HG02870 (cell line): ENCODE data around the gene TMEM97.

Experiments used
- ATAC-seq: cut with Tn5 transposase; IDR thresholded peaks from one replicate; pipeline ENCODE4 v1.9.1; 2021; ENCODE audit warnings: mild to moderate bottlenecking, moderate library complexity; ENCODE audit not compliant: unreplicated experiment

Gene TMEM97

GRCh38 chr17:28363776-28364650, 45.0 kb downstream of the TMEM97 start:
- ATAC-seq: no peak

- ATAC-seq: no peak
Observed at GRCh38 chr17:28364665-28365363, 45.8 kb downstream of the TMEM97 start, which contains the start of gene SEBOX. TSS of gene SEBOX (minus strand) at chr17:28365199. CDS start at chr17:28365151, 48 bp downstream.

DNA sequence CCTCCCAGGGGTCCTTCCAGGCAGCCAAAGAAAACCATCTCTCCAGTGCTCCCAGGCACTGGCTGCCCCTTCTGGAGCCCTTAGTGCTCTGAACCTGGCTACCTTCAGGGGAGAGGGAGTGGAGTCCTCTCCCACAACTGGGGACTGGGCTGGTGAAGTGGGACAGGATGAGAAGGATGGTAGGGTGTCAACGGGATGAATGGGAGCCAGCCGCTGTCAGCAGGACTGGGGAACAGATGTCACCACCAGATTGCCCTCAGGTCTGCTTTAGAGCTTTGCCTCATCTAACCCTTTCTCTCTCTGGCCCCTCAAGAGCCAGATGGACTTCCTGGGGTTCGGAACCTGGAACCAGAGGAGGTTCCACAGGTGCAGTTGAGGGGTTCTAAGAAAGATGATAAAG, 46.5 kb downstream of the TMEM97 start:
- no peak for ATAC-seq

- ATAC-seq: no peak
Observed at GRCh38 chr17:28366605-28367004, 47.6 kb downstream of the TMEM97 start.

- ATAC-seq: no peak
Observed at GRCh38 chr17:28367641-28368305, 48.8 kb downstream of the TMEM97 start.

GRCh38 chr17:28368306-28368831, 49.4 kb downstream of the TMEM97 start:
- no peak for ATAC-seq

DNA sequence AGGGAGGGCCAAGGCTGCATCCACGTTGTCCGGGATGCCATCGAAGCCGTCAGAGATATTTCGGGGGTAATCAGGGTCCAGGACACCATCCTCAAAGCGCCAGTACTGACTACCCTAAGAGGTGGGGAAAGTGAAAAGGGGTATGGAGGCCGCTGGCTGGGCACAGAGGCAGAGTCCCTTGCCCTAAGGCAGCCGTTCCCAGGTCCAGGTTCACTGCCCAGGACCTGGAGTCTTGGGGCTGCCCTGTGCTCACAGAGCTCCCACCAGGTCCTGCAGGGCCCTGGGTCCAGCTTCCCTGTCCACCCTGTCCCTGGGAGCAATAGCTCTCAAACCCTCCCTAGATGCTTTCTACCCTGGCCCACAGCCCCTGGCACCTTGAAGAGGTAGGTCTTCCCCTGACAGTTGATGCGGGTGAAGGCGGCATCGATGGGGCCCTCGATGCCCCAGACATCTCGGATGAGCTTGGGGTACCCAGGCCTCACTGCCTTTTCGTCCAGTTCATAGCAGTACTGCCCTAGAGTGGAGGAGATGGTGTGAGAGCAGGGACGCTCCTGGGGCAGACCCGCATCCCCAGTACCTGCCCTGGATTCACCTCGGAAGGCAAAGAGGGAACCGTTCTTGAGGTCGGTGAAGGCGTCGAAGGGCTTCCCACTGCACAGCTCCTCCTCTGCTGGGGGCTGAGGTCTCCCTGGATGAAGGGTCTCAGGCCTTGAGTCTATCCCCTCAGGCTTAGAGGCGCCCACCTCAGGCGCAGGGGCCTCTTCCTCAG, 50.1 kb downstream of the TMEM97 start:
- ATAC-seq: no peak

DNA sequence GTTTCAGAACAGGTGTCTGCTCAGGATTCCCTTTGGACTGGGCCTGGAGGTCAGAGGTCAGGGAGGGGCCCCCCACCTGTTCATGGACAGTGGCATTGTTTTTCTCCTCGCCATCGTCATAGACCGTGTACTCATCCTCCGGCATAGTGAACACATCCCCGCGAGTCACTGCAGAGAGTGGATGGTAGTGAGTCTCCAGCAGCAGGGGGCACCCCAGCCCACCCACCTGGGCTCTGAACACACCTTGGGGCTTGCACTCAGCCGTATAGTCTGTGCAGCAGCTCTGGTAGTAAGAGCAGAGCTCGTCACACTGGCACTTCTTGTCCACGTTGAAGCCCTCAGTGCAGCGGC, 50.7 kb downstream of the TMEM97 start:
- no peak for ATAC-seq

GRCh38 chr17:28370035-28370743, 51.2 kb downstream of the TMEM97 start, which contains the start of gene VTN:
TSS of gene VTN (minus strand) at chr17:28370307. CDS start at chr17:28370203, 104 bp downstream.
- ATAC-seq: no peak

- no peak for ATAC-seq
Observed at GRCh38 chr17:28370744-28371103, 51.7 kb downstream of the TMEM97 start.

DNA sequence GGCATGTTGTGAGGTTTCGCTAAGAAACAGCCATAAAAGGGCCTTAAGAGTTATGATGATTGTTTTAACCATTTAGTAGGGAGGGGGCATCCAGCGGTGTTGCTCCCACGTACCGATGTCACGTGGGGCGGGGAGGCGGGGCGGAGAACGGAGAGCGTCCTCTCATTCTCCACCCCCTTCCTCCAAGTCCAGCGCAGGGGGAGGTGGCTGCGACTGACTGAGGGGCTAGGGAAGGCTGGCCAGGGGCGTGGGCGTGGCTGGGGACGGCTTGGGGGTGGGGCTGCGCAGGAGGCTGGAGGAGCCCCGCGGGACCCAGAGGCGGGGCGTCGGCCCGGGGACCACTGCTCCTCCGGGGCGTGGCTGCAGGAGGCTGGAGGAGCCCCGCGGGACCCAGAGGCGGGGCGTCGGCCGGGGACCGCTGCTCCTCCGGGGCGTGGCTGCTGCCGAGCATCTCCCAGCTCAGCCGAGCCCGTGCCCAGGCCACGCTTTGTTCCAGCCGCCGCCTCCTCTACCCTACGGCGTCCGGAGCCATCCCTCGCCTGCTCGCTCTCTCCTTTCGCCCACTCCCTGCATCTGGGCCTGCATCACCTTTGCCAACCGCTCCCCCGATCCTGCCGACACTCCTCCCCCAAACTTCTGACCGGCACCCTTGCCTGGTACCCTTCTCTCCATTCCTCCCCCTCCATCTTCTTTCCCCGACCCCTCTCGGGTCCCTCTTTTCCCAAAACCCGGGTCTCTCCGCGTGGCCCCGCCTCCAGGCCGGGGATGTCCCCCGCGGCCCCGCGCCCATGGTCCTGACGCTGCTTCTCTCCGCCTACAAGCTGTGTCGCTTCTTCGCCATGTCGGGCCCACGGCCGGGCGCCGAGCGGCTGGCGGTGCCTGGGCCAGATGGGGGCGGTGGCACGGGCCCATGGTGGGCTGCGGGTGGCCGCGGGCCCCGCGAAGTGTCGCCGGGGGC, 52.5 kb downstream of the TMEM97 start, which contains the start of gene SARM1:
TSS of gene SARM1 (plus strand) at position 450 of the 958 bp plus-strand sequence. CDS start at position 789, 339 bp downstream.
- peak; percentile 81 for ATAC-seq

DNA sequence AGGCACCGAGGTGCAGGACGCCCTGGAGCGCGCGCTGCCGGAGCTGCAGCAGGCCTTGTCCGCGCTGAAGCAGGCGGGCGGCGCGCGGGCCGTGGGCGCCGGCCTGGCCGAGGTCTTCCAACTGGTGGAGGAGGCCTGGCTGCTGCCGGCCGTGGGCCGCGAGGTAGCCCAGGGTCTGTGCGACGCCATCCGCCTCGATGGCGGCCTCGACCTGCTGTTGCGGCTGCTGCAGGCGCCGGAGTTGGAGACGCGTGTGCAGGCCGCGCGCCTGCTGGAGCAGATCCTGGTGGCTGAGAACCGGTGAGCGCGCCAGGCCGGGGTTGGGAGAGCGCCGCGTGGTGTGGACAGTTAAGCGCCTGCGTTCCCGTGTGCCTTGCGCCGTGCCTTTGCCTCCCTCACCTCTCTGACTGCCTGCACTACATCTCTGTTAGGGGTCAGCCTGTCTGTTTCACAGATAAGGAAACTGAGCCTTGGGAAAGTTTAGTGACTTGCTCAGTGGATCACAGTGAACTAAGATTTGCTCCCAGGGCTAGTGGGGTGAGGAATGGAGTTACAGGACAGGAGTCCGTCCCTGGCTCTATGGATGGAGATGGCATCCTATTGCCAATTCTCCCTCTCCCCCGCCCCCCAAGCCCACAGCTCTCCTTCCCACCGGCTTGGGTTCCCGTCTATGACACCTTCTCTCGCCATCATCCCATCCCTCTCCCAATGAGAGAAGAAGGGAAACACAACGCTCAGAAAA, 53.4 kb downstream of the TMEM97 start:
- no peak for ATAC-seq

DNA sequence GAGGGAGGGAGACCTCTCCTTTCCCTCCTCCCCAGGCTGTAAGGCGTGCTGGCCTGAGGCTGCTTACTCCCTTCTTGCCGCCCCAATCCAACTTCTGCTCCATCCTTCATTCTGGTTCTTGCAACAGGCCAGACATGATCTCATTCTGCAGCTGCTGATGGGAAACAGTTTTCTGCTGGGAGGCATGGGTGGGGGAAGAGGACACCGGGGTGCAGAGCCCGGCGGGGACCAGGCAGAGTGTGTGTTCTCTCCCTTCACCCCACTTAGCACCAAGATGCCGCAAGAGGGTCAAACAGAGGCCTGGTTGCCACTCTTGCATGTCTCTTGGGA, 53.9 kb downstream of the TMEM97 start:
- ATAC-seq: no peak
